ENCODE data around the gene LRRK1. TPM values are rescaled to one million over a fixed set of nuclear protein-coding genes. Genes with fewer than 3 reads are reported as not detected.

The LRRK1 gene
- total and polyA plus RNA-seq, 8 donors = 2.3 to 73.3 (median 7.0) TPM

DNA sequence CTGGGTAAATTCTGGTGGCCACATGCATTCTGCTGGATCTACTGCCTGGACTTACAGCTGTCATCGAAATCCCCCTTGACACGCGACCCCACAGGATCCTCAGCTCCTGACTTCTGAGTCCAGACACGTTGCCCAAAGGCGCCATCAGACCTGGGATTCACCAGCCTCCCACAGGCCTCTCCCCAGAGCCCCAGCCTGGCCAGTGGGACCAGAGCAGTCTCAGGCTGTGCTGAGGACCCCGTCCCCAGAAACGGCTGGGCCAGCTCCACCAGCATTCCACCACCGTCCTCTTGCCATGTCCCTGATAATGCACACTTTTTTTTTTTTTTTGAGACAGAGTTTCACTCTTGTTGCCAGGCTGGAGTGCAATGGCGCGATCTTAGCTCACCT is 166.1 kb downstream of the LRRK1 start:
- no peak for DNase-seq
- H3K4me3 ChIP-seq = no peak overlapping the region
- WGBS, 5 donors = 93 to 96% (median 94%) methylated on average over 8 to 10 of the region's 10 CpGs
- H3K4me1 ChIP-seq = peaks cover 7 to 16% (median 15%) of the 10 kb centered on the region in 4 donors
- no peaks in the 10 kb centered on the region for H3K36me3 ChIP-seq
- intact Hi-C loops (cut with DNase I; ENCODE audit: low total_unique reads) = loop anchor here (5.0 to 10.0 kb wide), 2 partner anchors 71 to 172 kb away; no protein-coding TSS in a partner anchor
- no peaks in the 10 kb centered on the region for H3K27me3 ChIP-seq
- H3K9me3 ChIP-seq = no peaks in the 10 kb centered on the region
- TF ChIP-seq POLR2AphosphoS5 (IDR thresholded peaks at IDR 0.05) = no peak
- no peak for TF ChIP-seq EP300 (IDR thresholded peaks at IDR 0.05)
- no peak for TF ChIP-seq CTCF (IDR thresholded peaks at IDR 0.05)
- no peak for TF ChIP-seq POLR2A (IDR thresholded peaks at IDR 0.05)
- no peak overlapping the region for H3K27ac ChIP-seq

DNA sequence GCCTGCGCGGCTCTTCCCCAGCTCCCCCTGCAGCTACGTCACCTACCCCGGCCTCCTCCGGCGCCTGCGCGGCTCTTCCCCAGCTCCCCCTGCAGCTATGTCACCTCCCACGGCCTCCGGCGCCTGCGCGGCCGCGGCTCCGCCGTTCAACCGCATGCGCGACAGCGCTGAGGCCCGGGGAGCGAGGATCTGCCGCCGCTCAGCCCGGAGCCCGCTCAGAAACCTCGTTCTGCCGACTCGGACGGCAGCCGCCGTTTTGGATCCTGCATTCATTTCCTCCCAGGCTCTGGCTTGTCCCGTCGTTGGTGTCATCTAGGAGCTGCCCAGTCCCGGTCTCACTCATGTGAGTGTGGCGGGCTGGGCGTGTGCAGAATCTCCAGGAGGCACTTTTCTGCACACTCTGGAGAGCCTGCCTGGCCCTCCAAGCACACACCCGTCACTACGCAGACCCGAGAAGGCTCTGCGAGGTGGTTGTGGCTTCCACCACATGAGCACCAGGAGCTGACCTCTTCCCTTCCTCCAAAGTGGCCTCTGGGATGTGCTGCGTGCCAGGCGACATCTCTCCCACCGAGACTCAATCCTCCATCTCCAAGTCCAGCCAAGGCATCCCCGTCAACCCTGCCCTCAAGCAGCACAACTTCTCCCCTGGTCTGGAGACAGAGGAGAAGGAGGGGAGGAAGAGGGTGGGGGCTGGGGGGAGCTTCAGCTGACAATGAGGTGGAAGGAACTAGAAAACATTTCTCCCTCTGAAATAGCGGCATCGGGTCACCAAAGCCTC is 167.4 kb downstream of the LRRK1 start:
- TF ChIP-seq POLR2AphosphoS5 (IDR thresholded peaks at IDR 0.05) = no peak
- no peak for DNase-seq
- WGBS, 5 donors = 91 to 94% (median 92%) methylated on average over 44 to 48 of the region's 48 CpGs
- intact Hi-C loops (cut with DNase I; ENCODE audit: low total_unique reads) = loop anchor here (5.0 to 10.0 kb wide), 2 partner anchors 72 to 171 kb away; no protein-coding TSS in a partner anchor
- Histone ChIP-seq H3K4me1 (peaks cover 7 to 23% (median 20%) of the 10 kb centered on the region in 4 donors), H3K27me3 (no peaks in the 10 kb centered on the region), H3K4me3 (no peak overlapping the region), H3K9me3 (no peaks in the 10 kb centered on the region), H3K27ac (no peak overlapping the region), H3K36me3 (no peaks in the 10 kb centered on the region)

DNA sequence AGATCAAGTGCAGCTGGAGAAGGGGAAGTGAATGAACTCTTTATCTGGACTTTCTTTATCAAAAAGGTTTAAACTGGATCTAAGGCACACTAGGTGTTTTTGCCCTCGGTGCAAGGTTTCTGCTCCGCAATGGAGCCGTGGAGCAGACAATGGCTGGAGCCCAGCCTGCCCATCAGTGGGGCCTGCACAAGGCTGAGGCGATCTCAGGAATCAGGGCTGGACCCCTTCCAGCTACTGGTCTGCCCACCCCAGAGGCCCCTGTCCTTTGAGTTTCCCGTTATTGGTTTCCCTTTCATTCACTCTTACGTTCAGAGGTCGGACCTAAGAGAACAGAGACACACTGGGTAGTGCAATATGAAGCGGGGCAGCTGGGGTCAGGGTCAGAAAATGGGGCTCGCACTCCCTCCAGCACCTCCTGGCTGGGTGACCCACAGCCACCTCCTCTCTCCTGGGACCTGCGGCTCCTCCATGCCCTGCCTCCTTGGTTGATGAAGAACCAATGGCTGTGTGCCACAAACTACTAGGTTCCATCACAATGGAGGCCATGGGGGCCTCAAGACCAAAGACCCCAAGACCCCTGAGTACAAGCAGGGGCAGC is 168.1 kb downstream of the LRRK1 start:
- peaks cover 7 to 30% (median 25%) of the 10 kb centered on the region in 4 donors for H3K4me1 ChIP-seq
- WGBS, 5 donors = 66 to 77% (median 70%) methylated on average over 8 to 10 of the region's 10 CpGs
- DNase-seq = no peak
- intact Hi-C loops (cut with DNase I; ENCODE audit: low total_unique reads) = loop anchor here (5.0 to 10.0 kb wide), 2 partner anchors 72 to 170 kb away; no protein-coding TSS in a partner anchor
- no peak overlapping the region for H3K27ac ChIP-seq
- TF ChIP-seq CTCF (IDR thresholded peaks at IDR 0.05) = no peak
- TF ChIP-seq POLR2A (IDR thresholded peaks at IDR 0.05) = no peak
- no peak for TF ChIP-seq POLR2AphosphoS5 (IDR thresholded peaks at IDR 0.05)
- no peak for TF ChIP-seq EP300 (IDR thresholded peaks at IDR 0.05)
- H3K9me3 ChIP-seq = no peaks in the 10 kb centered on the region
- no peak overlapping the region for H3K4me3 ChIP-seq
- no peaks in the 10 kb centered on the region for H3K27me3 ChIP-seq
- no peaks in the 10 kb centered on the region for H3K36me3 ChIP-seq

GRCh38 chr15:101088271-101088670 is 169.1 kb downstream of the LRRK1 start:
- no peak for DNase-seq

More at GRCh38 chr15:101088271-101088670, 169.1 kb downstream of the LRRK1 start:
- 73 to 80% (median 78%) methylated on average over 6 of the region's 6 CpGs for WGBS, 5 donors
- Histone ChIP-seq H3K9me3 (no peaks in the 10 kb centered on the region), H3K4me1 (peaks cover 7 to 30% (median 24%) of the 10 kb centered on the region in 4 donors), H3K36me3 (no peaks in the 10 kb centered on the region), H3K27ac (no peak overlapping the region), H3K27me3 (no peaks in the 10 kb centered on the region), H3K4me3 (no peak overlapping the region)
- TF ChIP-seq CTCF (IDR thresholded peaks at IDR 0.05) = no peak
- TF ChIP-seq EP300 (IDR thresholded peaks at IDR 0.05) = no peak
- TF ChIP-seq POLR2AphosphoS5 (IDR thresholded peaks at IDR 0.05) = no peak
- TF ChIP-seq POLR2A (IDR thresholded peaks at IDR 0.05) = no peak
- intact Hi-C loops (cut with DNase I; ENCODE audit: low total_unique reads) = loop anchor here (5.0 to 10.0 kb wide), 2 partner anchors 73 to 169 kb away; no protein-coding TSS in a partner anchor

All from stomach (tissue), 9 donors.